ENCODE results near the gene WASF2. TPM values are rescaled to one million over a fixed set of nuclear protein-coding genes. Genes with fewer than 3 reads are reported as not detected.

WASF2 gene
- total and polyA plus RNA-seq, 2 of the 8 experiments (the other 6 are each of a cell fraction or from before 2014, with no cell fraction given): 32.1 to 86.6 TPM

- H2BK120ac ChIP-seq (replicated peaks; ENCODE audit: low read depth, low read length): no peak overlapping the region
- no peak overlapping the region for H3K56ac ChIP-seq (replicated peaks; ENCODE audit: insufficient read length, low read depth, low read length)
- no peak overlapping the region for H3K27ac ChIP-seq (ENCODE audit: low read depth, low read length)
- H3K18ac ChIP-seq (ENCODE audit: extremely low read depth, low read length): no peak overlapping the region
- no peaks in the 10 kb centered on the region; the same call in 1 of the 2 replicates for H3K79me1 ChIP-seq (ENCODE audit: low read depth, low read length)
- FAIRE-seq (no peak), DNase-seq (ENCODE audit: low read depth in 1 of 2, low spot score in 2 of 2) (no peak)
- H2AFZ ChIP-seq (ENCODE audit: low read length): no peak overlapping the region
- H3K36me3 ChIP-seq (ENCODE audit: control insufficient read depth in 2 of 4, insufficient read depth in 4 of 4, low read length in 3 of 4): peaks cover 23 to 43% (median 36%) of the 10 kb centered on the region in 4 experiments
- peaks cover 5 to 12% (median 9%) of the 10 kb centered on the region in 4 experiments; a peak in 6 of 7 replicates for H3K4me1 ChIP-seq (replicated peaks in 1 of 4; ENCODE audit: control insufficient read depth in 3 of 4, insufficient read depth in 4 of 4, low read length in 3 of 4)
- no peak overlapping the region for H2AK5ac ChIP-seq (ENCODE audit: low read depth, low read length)
- H3K4me3 ChIP-seq (ENCODE audit: extremely low read depth in 1 of 4, insufficient read depth in 2 of 4, low read depth in 3 of 4, low read length in 4 of 4): no peak overlapping the region
- no peak overlapping the region for H3K4ac ChIP-seq (replicated peaks; ENCODE audit: insufficient read length, low read depth, low read length)
- H3K9ac ChIP-seq (replicated peaks in 1 of 4; ENCODE audit: extremely low read depth in 1 of 4, low read depth in 3 of 4, low read length in 3 of 4): no peak overlapping the region
- POLR2A ChIA-PET (ENCODE audit: partially characterized antibody): interaction anchor here (0.6 to 0.9 kb wide), 3 partner anchors 17 to 186 kb away, joined by 3 read pairs; partner anchors contain the start of gene AHDC1
- no peak overlapping the region for H4K91ac ChIP-seq (replicated peaks; ENCODE audit: insufficient read length, low read length)
- TF ChIP-seq ATF2 (IDR thresholded peaks at IDR 0.05; ENCODE audit: low read length): no peak
- no peak for TF ChIP-seq RBBP5 (IDR thresholded peaks at IDR 0.05; ENCODE audit: borderline replicate concordance, low read depth, low read length)
- no peak for TF ChIP-seq CHD1 (IDR thresholded peaks at IDR 0.05; ENCODE audit: low read depth, low read length)
- no peak for TF ChIP-seq HDAC2 (IDR thresholded peaks at IDR 0.05; ENCODE audit: borderline replicate concordance in 1 of 2, low read depth in 2 of 2, low read length in 2 of 2)
- H3K23me2 ChIP-seq (ENCODE audit: low read depth, low read length): no peaks in the 10 kb centered on the region
- H3K14ac ChIP-seq (ENCODE audit: insufficient read length): no peak overlapping the region
- H3K4me2 ChIP-seq (ENCODE audit: insufficient read depth in 1 of 2, low read depth in 2 of 2, low read length in 2 of 2): no peak overlapping the region
- no peak overlapping the region for H3K23ac ChIP-seq (ENCODE audit: insufficient read length)
- no peak overlapping the region for H2BK15ac ChIP-seq (ENCODE audit: low read length)
- no peak overlapping the region for H2BK12ac ChIP-seq (ENCODE audit: low read depth, low read length)
- H4K8ac ChIP-seq (ENCODE audit: extremely low read depth, insufficient read depth, low read length): no peak overlapping the region
- peaks cover 0 to 3% of the 10 kb centered on the region in 2 experiments; a peak in 1 of 4 replicates for H3K79me2 ChIP-seq (ENCODE audit: control insufficient read depth in 1 of 2, insufficient read depth in 2 of 2, low read length in 2 of 2)
- H2BK5ac ChIP-seq (ENCODE audit: low read depth, low read length): no peak overlapping the region
- CTCF ChIA-PET (ENCODE audit: partially characterized antibody): interaction anchor here (0.6 to 37.8 kb wide), 11 partner anchors 16 to 190 kb away, joined by 3 to 863 read pairs (median 5); partner anchors contain the start of gene WASF2
- 98% methylated on average over 3 of the region's 3 CpGs; no CpG with 5 or more reads in 1 of the 2 experiments for WGBS, 2 experiments (ENCODE audit: extremely low coverage in 1 of 2, insufficient coverage in 1 of 2, insufficient read length in 1 of 2, insufficient replicate concordance in 2 of 2, low coverage in 1 of 2, low lambda C conversion rate in 2 of 2, missing lambda C conversion rate in 1 of 2)
- no peaks in the 10 kb centered on the region for H3K9me3 ChIP-seq (ENCODE audit: insufficient read depth in 2 of 2, low read depth in 1 of 2, low read length in 1 of 2)
- H4K20me1 ChIP-seq (replicated peaks in 1 of 2; ENCODE audit: control insufficient read depth in 1 of 2, insufficient read depth in 2 of 2, low read length in 2 of 2): no peaks in the 10 kb centered on the region
- H2BK20ac ChIP-seq (ENCODE audit: low read length): no peak overlapping the region
- no peaks in the 10 kb centered on the region for H3K27me3 ChIP-seq (replicated peaks in 1 of 4; ENCODE audit: control insufficient read depth in 3 of 4, extremely low read depth in 1 of 4, insufficient read depth in 3 of 4, low read length in 3 of 4)
- H4K5ac ChIP-seq (ENCODE audit: insufficient read length, low read depth, low read length): no peak overlapping the region
Measured at GRCh38 chr1:27417713-27418112, 72.3 kb downstream of the WASF2 start.

Data from H1 (cell line).